Stimulated activated CD8-positive, alpha-beta memory T cell treated with anti-CD3 and anti-CD28 coated beads, Interleukin-2, amount 100 ng/mL, for 48 hours (primary cell): ENCODE data around the gene RMRP.
"Not testable (repeated sequence)": the region's sequence is repeated elsewhere in the genome, so short reads cannot be mapped to it uniquely, and the experiment has no call there.

Experiments used
- DNase-seq, 2 donors: peaks; one replicate each; pipeline ENCODE4 v3.0.0-alpha.2; 2020; ENCODE audit warnings: low read depth in 2 of 2

The RMRP gene

GRCh38 chr9:35664531-35665470, 7.0 kb upstream of the RMRP start, which contains the start of gene ARHGEF39:
ARHGEF39 (minus strand) TSS chr9:35665195; CDS start chr9:35665169, 26 bp downstream.
- DNase-seq = peak; percentile 71 to 74

GRCh38 chr9:35662437-35662836, 4.6 kb upstream of the RMRP start:
- no peak for DNase-seq

- DNase-seq = no peak
These were observed 4.0 kb upstream of the RMRP start for GRCh38 chr9:35661756-35662350.

- DNase-seq = no peak
These were observed 3.2 kb upstream of the RMRP start for GRCh38 chr9:35660966-35661415.

- no peak for DNase-seq
These were observed 1.5 kb upstream of the RMRP start for GRCh38 chr9:35659340-35659739.

GRCh38 chr9:35658968-35659220, 1.1 kb upstream of the RMRP start:
- DNase-seq = no peak

- DNase-seq = peak; percentile 73 to 85
These were observed 533 bp upstream of the RMRP start, which contains the start of gene CCDC107 for GRCh38 chr9:35658137-35658967. CCDC107 (plus strand) TSS chr9:35658292; CDS start chr9:35658380, 88 bp downstream.

- DNase-seq = no peak
These were observed 831 bp downstream of the RMRP start for GRCh38 chr9:35656831-35657545.

GRCh38 chr9:35656348-35656747, 1.5 kb downstream of the RMRP start:
- no peak for DNase-seq

GRCh38 chr9:35653611-35654010, 4.2 kb downstream of the RMRP start:
- no peak for DNase-seq

- no peak for DNase-seq
These were observed 5.0 kb downstream of the RMRP start for GRCh38 chr9:35652829-35653209.

GRCh38 chr9:35651956-35652828, 5.6 kb downstream of the RMRP start:
- DNase-seq = no peak

- DNase-seq = no peak
These were observed 7.3 kb downstream of the RMRP start, which contains the start of gene SIT1 for GRCh38 chr9:35650341-35651158. SIT1 (minus strand) TSS chr9:35650931; CDS start chr9:35650853, 78 bp downstream.

- DNase-seq = no peak
These were observed 8.1 kb downstream of the RMRP start for GRCh38 chr9:35649431-35650340.

- DNase-seq = peak; percentile 88 to 89
These were observed 11.1 kb downstream of the RMRP start for GRCh38 chr9:35646533-35647265.

- DNase-seq = no peak
These were observed 11.7 kb downstream of the RMRP start for GRCh38 chr9:35646153-35646532.

- not testable (repeated sequence) for DNase-seq
These were observed 12.1 kb downstream of the RMRP start for GRCh38 chr9:35645736-35646135.

GRCh38 chr9:35643046-35643445, 14.8 kb downstream of the RMRP start:
- DNase-seq = no peak
